Stimulated activated effector memory CD8-positive, alpha-beta T cell treated with anti-CD3 and anti-CD28 coated beads, Interleukin-12 subunit alpha, Interleukin-12 subunit beta, amount 100 ng/mL, for 72 hours (primary cell): ENCODE results near the gene USP15.
"Not testable (repeated sequence)": the region's sequence is repeated elsewhere in the genome, so short reads cannot be mapped to it uniquely, and the experiment has no call there.

Experiments
- ATAC-seq: fragments of 150-1000 bp; cut with Tn5 transposase; 2 replicates; pipeline ENCODE4 v1.10.0; 2021
- DNase-seq, 2 donors: peaks; one replicate each; pipeline ENCODE4 v3.0.0; 2021 to 2022; ENCODE audit warnings: low spot score in 2 of 2
- H3K27ac Mint-ChIP-seq: one replicate; pipeline ENCODE4 v1.8.0; 2022; ENCODE audit warnings: mild to moderate bottlenecking, mixed read lengths
- H3K36me3 Mint-ChIP-seq: one replicate; pipeline ENCODE4 v1.8.0; 2022; ENCODE audit warnings: mild to moderate bottlenecking, mixed read lengths
- H3K4me1 Mint-ChIP-seq: one replicate; pipeline ENCODE4 v1.8.0; 2022; ENCODE audit warnings: mixed read lengths
- H3K4me3 Mint-ChIP-seq: one replicate; pipeline ENCODE4 v1.8.0; 2022; ENCODE audit warnings: mild to moderate bottlenecking, mixed read lengths
- H3K9me3 Mint-ChIP-seq: one replicate; pipeline ENCODE4 v1.8.0; 2022; ENCODE audit warnings: mixed read lengths

Gene USP15

DNA sequence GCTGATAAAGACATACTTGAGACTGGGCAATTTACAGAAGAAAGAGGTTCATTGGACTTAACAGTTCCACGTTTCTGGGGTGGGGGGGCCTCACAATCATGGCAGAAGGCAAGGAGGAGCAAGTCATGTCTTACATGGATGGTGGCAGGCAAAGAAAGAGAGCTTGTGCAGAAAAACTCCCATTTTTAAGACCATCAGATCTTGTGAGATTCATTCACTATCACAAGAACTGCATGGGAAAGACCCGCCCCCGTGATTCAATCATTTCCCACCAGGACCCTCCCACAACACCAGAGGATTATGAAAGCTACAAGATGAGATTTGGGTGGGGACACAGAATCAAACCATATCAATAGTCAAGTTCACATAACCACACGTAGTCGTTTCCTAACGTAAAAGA lies 85.5 kb downstream of the USP15 start:
- ATAC-seq (no peak), DNase-seq (no peak)
- H3K4me1 Mint-ChIP-seq = peaks cover 53% of the 10 kb centered on the region
- H3K36me3 Mint-ChIP-seq = peaks cover 67% of the 10 kb centered on the region
- no peak overlapping the region for H3K27ac Mint-ChIP-seq
- H3K9me3 Mint-ChIP-seq = no peaks in the 10 kb centered on the region
- H3K4me3 Mint-ChIP-seq = no peak overlapping the region

- H3K36me3 Mint-ChIP-seq = peaks cover 70% of the 10 kb centered on the region
- DNase-seq = no peak
- H3K27ac Mint-ChIP-seq = peak overlapping the region; percentile 1
- H3K9me3 Mint-ChIP-seq = no peaks in the 10 kb centered on the region
- H3K4me3 Mint-ChIP-seq = no peak overlapping the region
- peaks cover 44% of the 10 kb centered on the region for H3K4me1 Mint-ChIP-seq
- ATAC-seq = no peak
These were observed 86.6 kb downstream of the USP15 start for GRCh38 chr12:62346817-62347216.

GRCh38 chr12:62347922-62348650 lies 87.9 kb downstream of the USP15 start:
- DNase-seq (no peak), ATAC-seq (no peak)
- Mint-ChIP-seq H3K27ac (no peak overlapping the region), H3K4me1 (peaks cover 34% of the 10 kb centered on the region), H3K9me3 (no peaks in the 10 kb centered on the region), H3K4me3 (no peak overlapping the region), H3K36me3 (peaks cover 57% of the 10 kb centered on the region)

DNA sequence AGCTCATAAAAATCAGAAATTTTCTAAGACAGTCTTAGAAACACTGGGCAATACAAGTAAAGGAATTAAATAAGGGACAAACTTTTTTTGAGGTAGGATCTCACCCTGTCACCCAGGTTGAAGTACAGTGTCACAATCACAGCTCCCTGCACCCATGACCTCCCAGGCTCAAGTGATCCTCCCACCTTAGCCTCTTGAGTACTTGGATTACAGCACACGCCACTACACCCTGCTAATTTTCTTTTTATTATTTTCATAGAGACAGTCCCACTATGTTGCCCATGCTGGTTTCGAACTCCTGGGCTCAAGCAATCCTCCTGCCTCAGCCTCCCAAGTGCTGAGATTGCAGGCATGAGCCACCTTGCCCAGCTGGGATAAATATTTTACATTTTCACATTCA lies 90.3 kb downstream of the USP15 start:
- DNase-seq (no peak), ATAC-seq (no peak)
- H3K27ac Mint-ChIP-seq = no peak overlapping the region
- H3K36me3 Mint-ChIP-seq = peaks cover 52% of the 10 kb centered on the region
- no peaks in the 10 kb centered on the region for H3K9me3 Mint-ChIP-seq
- H3K4me3 Mint-ChIP-seq = no peak overlapping the region
- H3K4me1 Mint-ChIP-seq = peaks cover 27% of the 10 kb centered on the region

DNA sequence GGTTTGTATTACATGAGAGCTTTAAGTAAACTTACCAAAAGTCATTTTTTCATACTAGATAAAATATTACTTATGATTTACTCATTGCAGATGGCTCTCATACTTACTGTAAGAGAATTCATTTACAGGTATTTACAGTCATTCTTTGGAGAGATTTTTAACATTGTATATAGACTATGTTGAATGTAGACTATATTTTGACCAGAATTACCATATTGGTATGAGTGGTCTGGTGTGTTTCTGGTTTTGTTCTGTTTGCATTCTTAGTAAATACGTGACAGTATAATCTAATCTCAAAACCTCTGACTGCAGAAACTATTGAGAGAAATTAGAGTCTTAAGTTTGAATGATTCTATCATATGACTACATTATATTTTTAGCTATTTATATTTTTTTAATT lies 91.1 kb downstream of the USP15 start:
- Mint-ChIP-seq H3K27ac (no peak overlapping the region), H3K4me1 (peaks cover 22% of the 10 kb centered on the region), H3K9me3 (no peaks in the 10 kb centered on the region), H3K4me3 (no peak overlapping the region), H3K36me3 (peaks cover 57% of the 10 kb centered on the region)
- ATAC-seq = peak; percentile 95
- no peak for DNase-seq

DNA sequence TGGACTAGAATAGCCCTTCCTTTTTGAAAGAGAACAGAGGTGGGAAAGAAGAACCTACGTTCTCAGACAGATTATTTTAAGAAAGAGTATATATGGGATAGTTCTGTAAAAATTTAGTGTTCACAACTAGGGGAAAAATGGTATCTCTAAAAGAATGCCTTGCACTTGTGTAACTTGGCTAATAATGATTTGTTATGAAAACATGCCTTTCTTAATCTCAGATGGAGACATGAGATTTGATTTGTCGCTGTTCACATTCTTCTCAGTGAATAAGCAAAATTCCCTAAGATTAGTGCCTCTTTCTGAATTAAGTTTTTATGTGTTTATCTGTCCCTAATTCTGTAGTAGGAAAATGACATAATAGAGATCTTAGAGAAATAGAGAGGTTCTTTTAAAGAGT lies 100.8 kb downstream of the USP15 start:
- H3K27ac Mint-ChIP-seq = no peak overlapping the region
- no peak overlapping the region for H3K4me3 Mint-ChIP-seq
- peaks cover 5% of the 10 kb centered on the region for H3K9me3 Mint-ChIP-seq
- ATAC-seq (no peak), DNase-seq (no peak)
- peaks cover 14% of the 10 kb centered on the region for H3K4me1 Mint-ChIP-seq
- peaks cover 63% of the 10 kb centered on the region for H3K36me3 Mint-ChIP-seq

DNA sequence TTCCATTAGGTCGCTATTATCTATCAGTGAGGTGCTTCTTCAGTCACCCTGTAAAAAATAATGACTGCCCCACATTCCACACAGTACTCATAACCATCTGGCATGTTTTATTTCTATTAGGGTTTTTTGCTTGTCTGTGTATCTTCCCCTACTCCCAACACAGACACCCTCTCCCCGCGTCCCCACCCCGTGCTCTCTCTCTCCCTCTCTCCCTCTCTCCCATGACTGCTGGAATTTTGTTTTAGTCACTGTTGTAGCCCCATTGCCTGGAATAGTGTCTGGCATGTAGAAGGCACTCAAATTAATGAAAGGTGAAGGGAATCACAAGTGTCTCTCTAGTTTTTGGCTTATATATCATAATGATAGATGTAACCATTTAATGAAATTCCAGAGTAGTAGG lies 103.3 kb downstream of the USP15 start:
- H3K27ac Mint-ChIP-seq = no peak overlapping the region
- peaks cover 8% of the 10 kb centered on the region for H3K9me3 Mint-ChIP-seq
- peaks cover 35% of the 10 kb centered on the region for H3K4me1 Mint-ChIP-seq
- peaks cover 48% of the 10 kb centered on the region for H3K36me3 Mint-ChIP-seq
- ATAC-seq (no peak), DNase-seq (no peak)
- no peak overlapping the region for H3K4me3 Mint-ChIP-seq

DNA sequence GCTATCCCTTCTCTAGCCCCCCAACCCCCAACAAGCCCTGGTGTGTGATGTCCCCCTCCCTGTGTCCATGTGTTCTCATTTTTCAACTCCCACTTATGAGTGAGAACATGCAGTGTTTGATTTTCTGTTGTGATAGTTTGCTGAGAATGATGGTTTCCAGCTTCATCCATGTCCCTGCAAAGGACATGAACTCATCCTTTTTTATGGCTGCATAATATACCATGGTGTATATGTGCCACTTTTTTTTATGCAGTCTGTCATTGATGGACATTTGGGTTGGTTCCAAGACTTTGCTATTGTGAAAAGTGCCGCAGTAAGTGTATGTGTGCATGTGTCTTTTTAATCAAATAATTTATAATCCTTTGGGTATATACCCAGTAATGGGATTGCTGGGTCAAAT lies 104.5 kb downstream of the USP15 start:
- H3K4me1 Mint-ChIP-seq = peaks cover 40% of the 10 kb centered on the region
- ATAC-seq, H3K4me3 Mint-ChIP-seq, DNase-seq, H3K27ac Mint-ChIP-seq, H3K9me3 Mint-ChIP-seq: not testable (repeated sequence)
- peaks cover 39% of the 10 kb centered on the region for H3K36me3 Mint-ChIP-seq

DNA sequence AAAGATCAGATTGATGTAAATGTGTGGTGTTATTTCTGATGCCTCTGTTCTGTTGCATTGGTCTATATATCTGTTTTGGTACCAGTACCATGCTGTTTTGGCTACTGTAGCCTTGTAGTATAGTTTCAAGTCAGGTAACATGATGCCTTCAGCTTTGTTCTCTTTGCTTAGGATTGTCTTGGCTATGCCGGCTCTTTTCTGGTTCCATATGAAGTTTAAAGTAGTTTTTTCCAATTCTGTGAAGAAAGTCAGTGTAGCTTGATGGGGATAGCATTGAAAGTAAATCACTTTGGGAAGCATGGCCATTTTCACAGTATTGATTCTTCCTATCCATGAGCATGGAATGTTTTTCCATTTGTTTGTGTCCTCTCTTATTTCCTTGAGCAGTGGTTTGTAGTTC lies 105.6 kb downstream of the USP15 start:
- H3K36me3 Mint-ChIP-seq = peaks cover 32% of the 10 kb centered on the region

GRCh38 chr12:62368430-62369223 lies 108.4 kb downstream of the USP15 start:
- H3K27ac Mint-ChIP-seq, ATAC-seq, DNase-seq, H3K9me3 Mint-ChIP-seq, H3K4me3 Mint-ChIP-seq: not testable (repeated sequence)
- Mint-ChIP-seq H3K36me3 (peaks cover 20% of the 10 kb centered on the region), H3K4me1 (peaks cover 56% of the 10 kb centered on the region)

More for the DNA sequence above, 105.6 kb downstream of the USP15 start:
- not testable (repeated sequence) for H3K9me3 Mint-ChIP-seq, H3K4me3 Mint-ChIP-seq, DNase-seq, H3K27ac Mint-ChIP-seq, ATAC-seq
- peaks cover 52% of the 10 kb centered on the region for H3K4me1 Mint-ChIP-seq

DNA sequence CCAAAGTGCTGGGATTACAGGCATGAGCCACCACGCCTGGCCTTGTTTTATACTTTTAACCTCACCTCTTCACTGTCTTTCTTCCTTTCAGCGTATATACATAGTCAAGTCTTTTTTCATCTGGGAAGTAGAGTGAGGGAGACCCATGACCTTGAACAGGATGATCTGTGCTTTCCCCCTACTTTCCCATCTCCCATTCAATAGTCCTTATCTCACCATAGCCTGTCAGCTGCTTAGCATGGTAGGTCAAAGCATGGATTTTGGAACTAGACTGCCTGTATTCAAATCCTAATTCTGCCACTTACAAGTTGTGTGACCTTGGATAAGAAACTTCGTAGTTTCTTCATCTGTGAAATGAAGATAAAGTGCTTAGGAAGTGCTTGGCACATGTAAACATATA lies 110.0 kb downstream of the USP15 start:
- no peak overlapping the region for H3K4me3 Mint-ChIP-seq
- H3K4me1 Mint-ChIP-seq = peaks cover 53% of the 10 kb centered on the region
- peaks cover 4% of the 10 kb centered on the region for H3K9me3 Mint-ChIP-seq
- peaks cover 22% of the 10 kb centered on the region for H3K36me3 Mint-ChIP-seq
- no peak overlapping the region for H3K27ac Mint-ChIP-seq
- no peak for ATAC-seq
- no peak for DNase-seq

DNA sequence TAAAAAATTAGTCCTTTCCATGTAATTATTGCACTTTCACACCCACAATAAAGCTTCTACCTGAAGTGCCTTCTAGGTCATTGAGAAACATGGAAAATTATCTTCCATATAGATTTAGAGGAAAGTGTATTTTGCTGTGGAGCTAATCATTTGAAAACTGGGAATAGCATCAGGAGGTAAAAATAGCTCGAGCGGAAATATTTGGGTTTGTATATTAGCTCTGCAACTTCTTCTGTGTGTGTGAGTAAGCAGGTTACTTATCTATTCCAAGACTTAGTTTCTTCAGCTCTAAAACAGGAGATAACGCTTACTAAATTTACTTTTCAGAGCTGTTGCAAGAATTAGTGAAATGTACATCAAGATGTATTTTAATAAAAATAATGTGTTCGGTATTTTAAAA lies 111.5 kb downstream of the USP15 start:
- ATAC-seq (no peak), DNase-seq (no peak)
- peaks cover 4% of the 10 kb centered on the region for H3K9me3 Mint-ChIP-seq
- peaks cover 22% of the 10 kb centered on the region for H3K36me3 Mint-ChIP-seq
- H3K4me1 Mint-ChIP-seq = peaks cover 45% of the 10 kb centered on the region
- no peak overlapping the region for H3K4me3 Mint-ChIP-seq
- H3K27ac Mint-ChIP-seq = no peak overlapping the region

DNA sequence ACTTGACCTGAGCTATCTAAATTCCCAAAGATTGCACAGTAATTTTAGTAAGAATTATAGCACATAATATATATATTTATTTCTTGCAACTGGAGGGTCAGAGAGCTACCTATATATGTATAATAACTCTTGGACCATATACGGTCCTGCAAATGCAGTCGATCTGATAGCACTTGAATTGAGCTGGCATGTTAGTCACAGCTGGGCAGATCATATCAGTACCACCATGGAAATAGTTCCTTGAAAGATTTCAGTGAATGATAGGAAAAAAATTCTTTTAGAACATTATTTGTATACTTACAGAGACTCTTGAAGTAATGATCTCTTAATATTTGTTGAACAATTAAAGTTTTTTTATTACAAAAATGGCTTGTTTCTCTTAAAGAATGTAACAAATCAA lies 111.9 kb downstream of the USP15 start:
- Mint-ChIP-seq H3K9me3 (peaks cover 4% of the 10 kb centered on the region), H3K36me3 (peaks cover 22% of the 10 kb centered on the region), H3K4me1 (peaks cover 41% of the 10 kb centered on the region), H3K27ac (no peak overlapping the region), H3K4me3 (no peak overlapping the region)
- DNase-seq = no peak
- ATAC-seq = no peak

GRCh38 chr12:62372825-62373224 lies 112.6 kb downstream of the USP15 start:
- no peak for DNase-seq
- Mint-ChIP-seq H3K4me1 (peaks cover 36% of the 10 kb centered on the region), H3K9me3 (no peaks in the 10 kb centered on the region), H3K4me3 (no peak overlapping the region), H3K27ac (no peak overlapping the region), H3K36me3 (peaks cover 17% of the 10 kb centered on the region)
- no peak for ATAC-seq

GRCh38 chr12:62375603-62376002 lies 115.4 kb downstream of the USP15 start:
- Mint-ChIP-seq H3K27ac (no peak overlapping the region), H3K9me3 (no peaks in the 10 kb centered on the region), H3K4me3 (no peak overlapping the region), H3K36me3 (peaks cover 13% of the 10 kb centered on the region), H3K4me1 (peaks cover 22% of the 10 kb centered on the region)
- DNase-seq (no peak), ATAC-seq (no peak)
